ENCODE measurements around the gene WIPF1.

DNA sequence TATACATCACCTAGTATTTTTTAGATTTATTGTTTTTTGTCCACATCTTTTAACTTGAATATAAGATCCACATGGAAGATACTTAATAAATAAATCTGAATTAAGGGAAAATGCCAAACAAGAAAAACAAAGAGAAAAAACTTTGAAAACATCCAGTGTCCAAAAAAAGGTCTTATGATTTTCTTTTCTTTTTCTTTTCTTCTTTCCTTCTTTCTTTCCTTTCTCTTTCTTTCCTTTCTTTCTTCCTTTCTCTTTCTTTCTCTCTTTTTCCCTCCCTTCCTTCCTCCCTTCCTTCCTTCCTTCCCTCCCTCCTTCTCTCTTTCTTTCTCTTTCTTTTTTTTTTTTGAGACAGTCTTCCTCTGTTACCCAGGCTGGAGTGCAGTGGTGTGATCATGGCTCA lies 29.6 kb upstream of the WIPF1 start:
- TF ChIP-seq, protein P1, sequence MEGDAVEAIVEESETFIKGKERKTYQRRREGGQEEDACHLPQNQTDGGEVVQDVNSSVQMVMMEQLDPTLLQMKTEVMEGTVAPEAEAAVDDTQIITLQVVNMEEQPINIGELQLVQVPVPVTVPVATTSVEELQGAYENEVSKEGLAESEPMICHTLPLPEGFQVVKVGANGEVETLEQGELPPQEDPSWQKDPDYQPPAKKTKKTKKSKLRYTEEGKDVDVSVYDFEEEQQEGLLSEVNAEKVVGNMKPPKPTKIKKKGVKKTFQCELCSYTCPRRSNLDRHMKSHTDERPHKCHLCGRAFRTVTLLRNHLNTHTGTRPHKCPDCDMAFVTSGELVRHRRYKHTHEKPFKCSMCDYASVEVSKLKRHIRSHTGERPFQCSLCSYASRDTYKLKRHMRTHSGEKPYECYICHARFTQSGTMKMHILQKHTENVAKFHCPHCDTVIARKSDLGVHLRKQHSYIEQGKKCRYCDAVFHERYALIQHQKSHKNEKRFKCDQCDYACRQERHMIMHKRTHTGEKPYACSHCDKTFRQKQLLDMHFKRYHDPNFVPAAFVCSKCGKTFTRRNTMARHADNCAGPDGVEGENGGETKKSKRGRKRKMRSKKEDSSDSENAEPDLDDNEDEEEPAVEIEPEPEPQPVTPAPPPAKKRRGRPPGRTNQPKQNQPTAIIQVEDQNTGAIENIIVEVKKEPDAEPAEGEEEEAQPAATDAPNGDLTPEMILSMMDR (IDR thresholded peaks at IDR 0.05 in 2 of 3, conservative IDR thresholded peaks at IDR 0.05 in 1 of 3; ENCODE audit: borderline replicate concordance in 1 of 3, insufficient read depth in 1 of 3, low read depth in 2 of 3, low read length in 2 of 3), result no peak
- TF ChIP-seq RAD21 (IDR thresholded peaks at IDR 0.05; ENCODE audit: low read depth), result no peak

All from HCT116 (cell line).